ENCODE measurements around the gene RIMBP2.

RIMBP2 gene

DNA sequence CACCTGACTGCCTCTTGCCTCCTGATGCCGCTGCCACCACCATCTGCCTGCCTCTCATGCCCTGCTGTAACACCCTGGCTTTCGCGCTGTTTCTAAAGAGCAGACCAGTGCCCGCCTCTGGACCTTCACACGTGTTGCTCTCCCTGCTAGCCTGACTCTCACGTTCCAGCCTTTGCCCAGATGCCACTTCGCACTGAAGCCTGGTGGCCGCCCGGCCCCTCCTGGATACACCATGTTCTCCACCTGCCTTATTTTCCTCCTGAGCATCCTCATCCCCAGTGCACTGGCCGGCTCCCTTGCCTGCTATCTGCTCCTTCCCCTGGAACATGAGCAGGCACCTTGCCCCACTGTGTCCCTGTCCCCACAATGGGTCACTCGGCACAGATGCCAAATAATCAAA lies 231.9 kb downstream of the RIMBP2 start:
- no peak for DNase-seq (ENCODE audit: low read depth)

DNA sequence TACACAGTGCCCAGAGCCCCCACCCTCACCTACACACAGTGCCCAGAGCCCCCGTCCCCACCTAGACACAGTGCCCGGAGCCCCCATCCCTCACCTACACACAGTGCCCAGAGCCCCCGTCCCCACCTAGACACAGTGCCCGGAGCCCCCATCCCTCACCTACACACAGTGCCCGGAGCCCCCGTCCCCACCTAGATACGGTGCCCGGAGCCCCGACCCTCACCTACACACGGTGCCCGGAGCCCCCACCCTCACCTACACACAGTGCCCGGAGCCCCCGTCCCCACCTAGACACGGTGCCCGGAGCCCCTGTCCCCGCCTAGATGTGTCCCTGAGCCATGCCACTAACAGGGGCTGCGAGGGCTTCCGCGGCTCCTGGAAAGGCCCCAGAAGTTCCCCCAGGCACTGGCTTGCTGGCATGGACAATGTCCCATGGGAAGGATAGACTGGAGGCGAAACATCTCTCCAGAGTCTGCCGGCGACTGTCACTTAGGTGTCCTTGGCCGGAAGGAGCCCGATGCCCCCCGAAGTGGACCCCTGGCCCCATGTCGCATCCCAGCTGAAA lies 232.4 kb downstream of the RIMBP2 start:
- no peak for DNase-seq (ENCODE audit: low read depth)

GRCh38 chr12:130482448-130482847 lies 233.7 kb downstream of the RIMBP2 start:
- DNase-seq (ENCODE audit: low read depth): no peak

- DNase-seq (ENCODE audit: low read depth): no peak
Observed at GRCh38 chr12:130481392-130481879, 234.7 kb downstream of the RIMBP2 start.

GRCh38 chr12:130480887-130481286 lies 235.2 kb downstream of the RIMBP2 start:
- no peak for DNase-seq (ENCODE audit: low read depth)

DNA sequence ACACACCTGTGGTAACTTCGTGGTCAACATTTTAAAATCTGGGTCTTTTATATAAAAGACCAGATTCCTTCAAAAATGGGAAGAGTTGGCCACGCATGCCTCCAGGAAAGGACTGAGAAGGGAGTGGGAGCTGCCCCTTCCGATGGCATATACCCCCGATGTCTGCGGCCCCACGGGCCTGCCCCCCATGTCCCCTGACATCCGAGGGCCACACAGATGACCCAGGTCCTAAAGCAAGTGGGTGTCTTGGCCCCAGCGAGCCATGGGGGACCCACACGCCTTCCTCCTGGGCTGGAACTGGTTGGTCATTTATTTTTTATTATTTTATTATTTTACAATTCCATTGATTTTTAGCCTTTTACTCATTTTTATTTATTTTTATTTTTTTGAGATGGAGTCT lies 235.9 kb downstream of the RIMBP2 start:
- DNase-seq (ENCODE audit: low read depth): no peak

GRCh38 chr12:130479401-130480125 lies 236.5 kb downstream of the RIMBP2 start:
- no peak for DNase-seq (ENCODE audit: low read depth)

DNA sequence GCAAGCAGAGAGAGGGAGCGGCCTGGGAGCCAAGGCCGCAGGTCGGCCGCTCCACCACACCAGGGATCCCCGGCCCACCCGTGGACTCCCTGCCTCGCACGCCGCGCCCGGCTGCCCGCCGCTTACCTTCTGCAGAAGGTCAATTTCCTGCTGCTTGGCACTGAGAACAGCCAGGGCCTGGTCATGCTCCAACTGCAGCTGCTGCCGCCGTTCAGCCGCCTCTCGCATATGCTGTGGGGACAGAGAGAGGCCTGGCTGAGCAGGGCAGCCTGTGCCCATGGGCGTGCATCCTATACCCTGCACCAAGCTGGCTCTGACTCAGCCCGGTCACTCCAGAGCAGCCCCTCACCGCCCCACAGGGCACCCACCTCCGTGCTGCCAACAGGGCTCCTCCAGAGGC lies 237.3 kb downstream of the RIMBP2 start:
- no peak for DNase-seq (ENCODE audit: low read depth)

DNA sequence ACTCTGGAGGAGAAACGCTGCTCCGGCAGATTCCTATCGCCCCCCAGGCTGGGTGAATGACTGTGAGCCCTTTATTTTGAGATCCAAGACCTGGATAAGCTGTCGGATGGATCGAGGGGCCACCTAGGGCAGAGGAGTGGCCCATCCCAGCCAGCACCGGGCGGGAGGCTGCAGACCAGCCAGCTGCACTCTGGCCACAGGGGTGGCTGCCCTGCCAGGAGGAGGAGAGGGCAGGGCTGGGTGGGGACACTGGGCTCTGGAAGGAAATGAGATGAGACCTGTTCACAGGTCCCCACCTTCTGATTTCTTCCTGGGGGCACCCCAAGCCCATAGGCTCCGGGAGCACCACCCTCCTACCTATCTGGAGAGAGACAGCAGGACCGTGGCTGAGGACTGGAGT lies 238.4 kb downstream of the RIMBP2 start:
- no peak for DNase-seq (ENCODE audit: low read depth)

DNA sequence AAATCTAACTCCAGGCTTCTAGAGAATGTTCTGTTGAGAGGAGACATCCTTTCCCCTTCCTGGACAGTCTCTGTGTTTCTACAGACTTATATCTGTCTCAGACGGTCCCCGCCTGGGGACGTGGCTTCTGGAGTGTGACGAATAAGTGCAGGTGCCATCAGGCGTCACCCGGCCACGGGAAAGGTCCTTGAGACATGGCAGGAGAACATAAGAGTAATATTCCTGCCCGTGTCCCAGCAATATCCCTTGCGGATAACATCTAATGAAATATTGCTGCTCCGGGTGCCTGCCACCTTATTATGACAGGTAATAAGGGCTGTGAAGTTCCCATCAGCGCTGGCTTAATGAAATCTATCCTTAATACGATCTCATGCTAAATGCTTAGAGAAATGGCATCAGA lies 238.8 kb downstream of the RIMBP2 start:
- no peak for DNase-seq (ENCODE audit: low read depth)

- DNase-seq (ENCODE audit: low read depth): no peak
Observed at GRCh38 chr12:130476451-130477135, 239.5 kb downstream of the RIMBP2 start.

- no peak for DNase-seq (ENCODE audit: low read depth)
Observed at GRCh38 chr12:130474599-130475269, 241.4 kb downstream of the RIMBP2 start.

- no peak for DNase-seq (ENCODE audit: low read depth)
Observed at GRCh38 chr12:130473266-130473665, 242.8 kb downstream of the RIMBP2 start.

GRCh38 chr12:130470969-130471368 lies 245.1 kb downstream of the RIMBP2 start:
- no peak for DNase-seq (ENCODE audit: low read depth)

GRCh38 chr12:130469552-130469951 lies 246.5 kb downstream of the RIMBP2 start:
- DNase-seq (ENCODE audit: low read depth): no peak

DNA sequence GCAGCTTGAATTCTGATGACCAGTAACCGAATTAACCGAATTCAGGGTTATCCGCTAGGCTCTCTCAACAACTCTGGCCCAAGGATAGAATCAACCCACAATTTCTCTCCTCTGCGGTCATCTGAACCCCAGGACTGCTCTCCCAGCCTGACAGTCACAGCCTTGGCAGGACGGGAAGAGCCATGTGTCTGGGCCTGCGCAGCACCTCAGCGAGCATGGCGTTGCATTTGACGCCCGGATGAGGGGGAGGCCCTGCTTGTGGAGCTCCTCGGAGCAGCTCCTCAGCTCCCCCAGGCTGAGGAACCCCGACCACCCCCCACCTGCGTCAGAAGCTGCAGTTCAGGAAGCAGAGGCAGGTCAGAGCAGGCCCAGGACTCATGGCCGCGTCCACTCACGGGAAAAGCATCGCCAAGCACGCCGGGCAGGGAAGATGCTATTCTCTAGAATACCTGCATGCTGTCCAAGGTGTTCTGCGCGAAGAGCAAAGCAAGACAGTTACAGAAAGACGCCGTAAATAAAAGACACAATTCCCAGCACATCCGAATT lies 247.3 kb downstream of the RIMBP2 start:
- no peak for DNase-seq (ENCODE audit: low read depth)

DNA sequence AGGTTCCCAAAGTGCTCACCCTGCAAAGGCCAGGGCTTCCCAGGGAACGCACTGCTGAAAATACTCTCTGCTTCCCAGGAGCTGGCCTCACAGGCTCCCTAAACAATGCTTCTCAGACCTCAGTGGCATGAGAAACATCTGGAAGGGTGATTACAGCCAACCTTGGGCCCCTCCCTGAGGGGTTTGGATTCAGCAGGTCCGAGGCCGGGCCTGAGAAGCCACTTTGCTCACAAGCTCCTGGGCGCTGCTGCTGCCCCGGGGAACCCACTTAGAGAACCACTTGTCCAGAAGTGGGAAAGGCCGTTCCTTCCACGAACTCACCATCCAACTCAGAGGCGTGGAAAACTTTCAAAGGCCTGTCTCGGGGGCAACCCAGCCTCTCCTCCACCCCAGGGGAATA lies 247.9 kb downstream of the RIMBP2 start:
- DNase-seq (ENCODE audit: low read depth): no peak

GRCh38 chr12:130465626-130466025 lies 250.5 kb downstream of the RIMBP2 start:
- DNase-seq (ENCODE audit: low read depth): no peak

- DNase-seq (ENCODE audit: low read depth): no peak
Observed at GRCh38 chr12:130465046-130465445, 251.1 kb downstream of the RIMBP2 start.

DNA sequence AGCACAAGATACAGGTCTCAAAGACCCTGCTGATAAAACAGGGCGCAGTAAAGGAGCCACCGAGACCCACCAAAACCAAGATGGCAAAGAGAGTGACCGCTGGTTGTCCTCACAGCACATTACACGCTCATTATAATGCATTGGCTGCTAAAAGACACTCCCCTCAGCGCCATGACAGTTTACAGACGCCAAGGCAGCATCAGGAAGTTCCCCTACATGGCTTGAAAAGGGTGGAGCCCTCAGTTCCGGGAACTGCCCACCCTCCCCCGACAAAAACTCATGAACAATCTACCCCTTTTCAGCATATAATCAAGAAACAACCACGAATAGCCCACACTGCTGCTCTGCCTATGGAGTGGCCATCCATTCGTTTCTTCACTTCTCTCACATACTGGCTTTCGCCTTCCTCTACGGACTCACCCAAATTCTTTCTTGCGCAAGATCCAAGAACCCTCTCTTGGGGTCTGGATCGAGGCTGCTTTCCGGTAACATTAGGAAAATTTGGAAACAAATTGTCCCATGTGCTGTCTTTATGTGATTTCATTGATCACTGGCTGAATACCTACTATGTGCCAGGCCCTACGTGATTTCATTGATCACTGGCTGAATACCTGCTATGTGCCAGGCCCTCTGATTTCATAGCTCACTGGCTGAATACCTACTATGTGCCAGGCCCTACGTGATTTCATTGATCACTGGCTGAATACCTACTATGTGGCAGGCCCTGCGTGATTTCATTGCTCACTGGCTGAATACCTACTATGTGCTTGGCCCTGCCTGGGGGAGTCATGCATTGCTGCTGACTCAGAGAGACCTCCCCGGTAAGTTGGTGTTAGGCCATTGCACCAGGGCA lies 252.1 kb downstream of the RIMBP2 start:
- no peak for DNase-seq (ENCODE audit: low read depth)

DNA sequence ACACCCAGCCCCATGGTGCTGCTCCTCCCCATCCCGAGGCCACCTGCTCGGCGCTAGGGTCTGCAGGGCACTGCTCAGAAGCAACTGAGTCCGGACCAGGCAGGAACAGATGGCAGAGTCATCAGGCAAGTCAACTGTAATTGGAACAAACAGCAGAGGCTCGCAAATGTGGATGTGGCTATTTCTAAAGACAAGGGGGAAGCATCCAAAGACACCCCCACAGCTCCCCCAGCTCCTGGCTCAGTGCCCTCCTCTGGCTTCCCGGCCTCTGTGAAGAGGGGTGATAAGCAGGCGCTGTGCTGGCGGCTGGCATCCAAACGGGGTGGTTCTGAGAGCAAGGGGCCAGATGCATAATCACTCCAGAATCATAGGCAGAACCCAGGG lies 252.8 kb downstream of the RIMBP2 start:
- DNase-seq (ENCODE audit: low read depth): no peak
